ENCODE measurements around the gene HOXA3. TPM values are rescaled to one million over a fixed set of nuclear protein-coding genes. Genes with fewer than 3 reads are reported as not detected.

HOXA3 gene
- total and polyA plus RNA-seq, 7 donors = 3.9 to 20.8 (median 10.3) TPM

- Histone ChIP-seq H3K36me3 (no peaks in the 10 kb centered on the region), H3K27ac (peak overlapping the region; percentile 93 to 99 (median 94)), H3K9me3 (no peaks in the 10 kb centered on the region), H3K27me3 (no peaks in the 10 kb centered on the region), H3K4me3 (no peak overlapping the region), H3K4me1 (peaks cover 0 to 81% (median 56%) of the 10 kb centered on the region in 4 donors)
- 83 to 86% methylated on average over 4 of the region's 4 CpGs for WGBS, 2 donors
- intact Hi-C loops (cut with DNase I) = no loop called here
- no peak for TF ChIP-seq POLR2A (IDR thresholded peaks at IDR 0.05)
- TF ChIP-seq POLR2AphosphoS5 (IDR thresholded peaks at IDR 0.05) = no peak
- no peak for TF ChIP-seq CTCF (IDR thresholded peaks at IDR 0.05)
- DNase-seq = no peak
Measured at GRCh38 chr7:27109466-27110185, 42.8 kb downstream of the HOXA3 start.

- DNase-seq = peak; percentile 89
- Histone ChIP-seq H3K27me3 (no peaks in the 10 kb centered on the region), H3K27ac (peak overlapping the region; percentile 93 to 99 (median 94)), H3K36me3 (no peaks in the 10 kb centered on the region), H3K4me1 (peaks cover 0 to 80% (median 49%) of the 10 kb centered on the region in 4 donors), H3K4me3 (peak overlapping the region; percentile 27 to 47 (median 38)), H3K9me3 (no peaks in the 10 kb centered on the region)
- intact Hi-C loops (cut with DNase I) = no loop called here
- TF ChIP-seq POLR2AphosphoS5 (IDR thresholded peaks at IDR 0.05) (peak; percentile 80 to 88 (median 82)), CTCF (IDR thresholded peaks at IDR 0.05) (no peak), POLR2A (IDR thresholded peaks at IDR 0.05) (peak; percentile 40 to 56)
- 28 to 56% methylated on average over 41 of the region's 41 CpGs for WGBS, 2 donors
Measured at GRCh38 chr7:27108390-27109127, 43.8 kb downstream of the HOXA3 start.

- intact Hi-C loops (cut with DNase I) = no loop called here
- no peaks in the 10 kb centered on the region for H3K36me3 ChIP-seq
- H3K27me3 ChIP-seq = no peaks in the 10 kb centered on the region
- no peaks in the 10 kb centered on the region for H3K9me3 ChIP-seq
- peak; percentile 71 for DNase-seq
- H3K4me3 ChIP-seq = peak overlapping the region; percentile 27 to 47 (median 38)
- WGBS, 2 donors = 26 to 60% methylated on average over 47 of the region's 47 CpGs
- H3K4me1 ChIP-seq = peaks cover 0 to 71% (median 42%) of the 10 kb centered on the region in 4 donors
- H3K27ac ChIP-seq = peak overlapping the region; percentile 93 to 99 (median 94)
- TF ChIP-seq POLR2AphosphoS5 (IDR thresholded peaks at IDR 0.05) (peak in 3 of 4 donors; percentile 7 to 28 (median 19)), POLR2A (IDR thresholded peaks at IDR 0.05) (no peak)
Measured at GRCh38 chr7:27107391-27108381, 44.7 kb downstream of the HOXA3 start.

GRCh38 chr7:27106901-27107240 lies 45.5 kb downstream of the HOXA3 start:
- intact Hi-C loops (cut with DNase I) = no loop called here

More at GRCh38 chr7:27106901-27107240, 45.5 kb downstream of the HOXA3 start:
- peak overlapping the region; percentile 93 to 99 (median 94) for H3K27ac ChIP-seq
- peaks cover 0 to 63% (median 38%) of the 10 kb centered on the region in 4 donors for H3K4me1 ChIP-seq
- DNase-seq = no peak
- H3K4me3 ChIP-seq = peak overlapping the region; percentile 28 to 47 (median 42)
- H3K36me3 ChIP-seq = no peaks in the 10 kb centered on the region
- H3K27me3 ChIP-seq = no peaks in the 10 kb centered on the region
- no peaks in the 10 kb centered on the region for H3K9me3 ChIP-seq
- WGBS, 2 donors = 27 to 53% methylated on average over 14 of the region's 14 CpGs
- TF ChIP-seq CTCF (IDR thresholded peaks at IDR 0.05) = no peak
- no peak for TF ChIP-seq POLR2AphosphoS5 (IDR thresholded peaks at IDR 0.05)
- TF ChIP-seq EP300 (IDR thresholded peaks at IDR 0.05) = no peak
- no peak for TF ChIP-seq POLR2A (IDR thresholded peaks at IDR 0.05)
